ENCODE measurements around the gene SAMHD1. TPM values are rescaled to one million over a fixed set of nuclear protein-coding genes. Genes with fewer than 3 reads are reported as not detected.

SAMHD1 gene
- total and polyA plus RNA-seq, 2 of the 13 experiments (the other 11 are each of a cell fraction or from before 2014, with no cell fraction given) = 16.9 to 43.5 TPM

- TF ChIP-seq FOXP4 (CRISPR knock-in tag; IDR thresholded peaks at IDR 0.05) (0 out of 2 replicates have a peak, but pooled peaks have one; percentile 14), RXRA (CRISPR knock-in tag; IDR thresholded peaks at IDR 0.05) (no peak), ZNF883 (CRISPR knock-in tag; IDR thresholded peaks at IDR 0.05; ENCODE audit: not compliant biosample characterization) (peak; percentile 57)
These were observed 91.7 kb downstream of the SAMHD1 start (continued) for GRCh38 chr20:36859700-36860330.

- Histone ChIP-seq H3K4me2 (ENCODE audit: low read depth, low read length) (no peak overlapping the region), H3K27me3 (ENCODE audit: control insufficient read depth in 1 of 2, insufficient read depth in 2 of 2, low read length in 2 of 2) (0 out of 5 replicates have a peak, but pooled peaks cover 0 to 1% of the 10 kb centered on the region in 2 experiments), H3K27ac (ENCODE audit: extremely low read length, insufficient read depth, low read length) (no peak overlapping the region), H3K79me2 (ENCODE audit: insufficient read depth, low read length) (peaks cover 22% of the 10 kb centered on the region), H2AFZ (ENCODE audit: low read length) (no peak overlapping the region), H3K9me3 (ENCODE audit: low read length) (no peaks in the 10 kb centered on the region), H3K4me1 (ENCODE audit: insufficient read depth, low read length) (peaks cover 39% of the 10 kb centered on the region), H3K36me3 (replicated peaks in 1 of 2; ENCODE audit: control insufficient read depth in 1 of 2, insufficient read depth in 2 of 2, low read length in 2 of 2) (no peaks in the 10 kb centered on the region; a peak in 2 of 5 replicates), H3K9ac (ENCODE audit: insufficient read depth, low read depth, low read length) (no peak overlapping the region), H4K20me1 (ENCODE audit: insufficient read depth, low read length) (no peaks in the 10 kb centered on the region), H3K4me3 (replicated peaks in 1 of 3; ENCODE audit: insufficient read depth in 1 of 3, low read depth in 2 of 3, low read length in 3 of 3) (no peak overlapping the region)
- no peak for DNase-seq (ENCODE audit: low spot score)
- no peak for ATAC-seq
- ChIA-PET POLR2A (no interaction called here), CTCF (ENCODE audit: low intra/inter-chr PET ratio, low total read pairs) (no interaction called here)
- intact Hi-C loops (cut with micrococcal nuclease; ENCODE audit: unreplicated experiment) = no loop called here
- FAIRE-seq = peak; percentile 78
- no TSS peak for BruUV-seq (replicated peaks)
- in situ Hi-C loops (cut with HindIII; ENCODE audit: extremely low pct_ligation_motif_present, low pct_unique_long_range_greater_than_20kb) = no loop called here
- 94% methylated on average over 4 of the region's 4 CpGs for WGBS (ENCODE audit: low lambda C conversion rate)
- no peak for TF ChIP-seq ARID4A (CRISPR knock-in tag; IDR thresholded peaks at IDR 0.05; ENCODE audit: borderline replicate concordance)
- TF ChIP-seq TCF7 (IDR thresholded peaks at IDR 0.05; ENCODE audit: low read depth) = no peak
- no peak for TF ChIP-seq MYC (CRISPR knock-in tag; IDR thresholded peaks at IDR 0.05; ENCODE audit: borderline replicate concordance)
- no peak for TF ChIP-seq ZNF609 (CRISPR knock-in tag; IDR thresholded peaks at IDR 0.05; ENCODE audit: borderline replicate concordance)
- TF ChIP-seq MEIS2 (CRISPR knock-in tag; IDR thresholded peaks at IDR 0.05) = no peak
- 0 out of 2 replicates have a peak, but pooled peaks have one; percentile 12 for TF ChIP-seq HNF4A (CRISPR knock-in tag; IDR thresholded peaks at IDR 0.05)
- TF ChIP-seq SRSF4 (IDR thresholded peaks at IDR 0.05; ENCODE audit: low read depth, low read length, poor library complexity, severe bottlenecking) = no peak
These were observed 92.3 kb downstream of the SAMHD1 start for GRCh38 chr20:36859282-36859555.
